Left colon (tissue), 2 donors: Measurements from ENCODE around the gene GBP6. TPM values are rescaled to one million over a fixed set of nuclear protein-coding genes. Genes with fewer than 3 reads are reported as not detected.
"Not testable (repeated sequence)": the region's sequence is repeated elsewhere in the genome, so short reads cannot be mapped to it uniquely, and the experiment has no call there.

Experiments used
- ATAC-seq: fragments of 200-7000 bp; cut with Tn5 transposase; one replicate; pipeline ENCODE4 v1.9.1; 2020; ENCODE audit warnings: mild to moderate bottlenecking, moderate library complexity
- DNase-seq, 2 donors: peaks; one replicate each; pipeline ENCODE4 v3.0.0-alpha.2; 2020
- intact Hi-C, 2 donors: fragments of 100-400 bp; cut with DNase I in 1 of 2; cut with micrococcal nuclease in 1 of 2; formaldehyde crosslinking; loops; one replicate each; pipeline versions ENCODE4 v1.11.2 to v1.14.0; 2022; cut with DNase I, micrococcal nuclease
- long read RNA-seq: library from polyadenylated mRNA; unstranded; transcript quantifications from one replicate; pipeline ENCODE4 v2.0.0, GENCODE V29; 2021
- total RNA-seq, 2 donors: library from RNA; stranded (reverse); fragmentation: NEBNext Ultra II Directional; extraction: Animal tissue kit (Norgen Biotek cat#: 25700); gene quantifications; one replicate each; pipeline ENCODE4 v1.2.1, GENCODE V29; 2021
- donor health status: DM: no; HTN: no; CAD: no.
- donor health status: DM: yes; HTN: yes; CAD: no.

GBP6 gene, protein sequence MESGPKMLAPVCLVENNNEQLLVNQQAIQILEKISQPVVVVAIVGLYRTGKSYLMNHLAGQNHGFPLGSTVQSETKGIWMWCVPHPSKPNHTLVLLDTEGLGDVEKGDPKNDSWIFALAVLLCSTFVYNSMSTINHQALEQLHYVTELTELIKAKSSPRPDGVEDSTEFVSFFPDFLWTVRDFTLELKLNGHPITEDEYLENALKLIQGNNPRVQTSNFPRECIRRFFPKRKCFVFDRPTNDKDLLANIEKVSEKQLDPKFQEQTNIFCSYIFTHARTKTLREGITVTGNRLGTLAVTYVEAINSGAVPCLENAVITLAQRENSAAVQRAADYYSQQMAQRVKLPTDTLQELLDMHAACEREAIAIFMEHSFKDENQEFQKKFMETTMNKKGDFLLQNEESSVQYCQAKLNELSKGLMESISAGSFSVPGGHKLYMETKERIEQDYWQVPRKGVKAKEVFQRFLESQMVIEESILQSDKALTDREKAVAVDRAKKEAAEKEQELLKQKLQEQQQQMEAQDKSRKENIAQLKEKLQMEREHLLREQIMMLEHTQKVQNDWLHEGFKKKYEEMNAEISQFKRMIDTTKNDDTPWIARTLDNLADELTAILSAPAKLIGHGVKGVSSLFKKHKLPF
- total RNA-seq, result not detected
- long read RNA-seq, result 0 reads

DNA sequence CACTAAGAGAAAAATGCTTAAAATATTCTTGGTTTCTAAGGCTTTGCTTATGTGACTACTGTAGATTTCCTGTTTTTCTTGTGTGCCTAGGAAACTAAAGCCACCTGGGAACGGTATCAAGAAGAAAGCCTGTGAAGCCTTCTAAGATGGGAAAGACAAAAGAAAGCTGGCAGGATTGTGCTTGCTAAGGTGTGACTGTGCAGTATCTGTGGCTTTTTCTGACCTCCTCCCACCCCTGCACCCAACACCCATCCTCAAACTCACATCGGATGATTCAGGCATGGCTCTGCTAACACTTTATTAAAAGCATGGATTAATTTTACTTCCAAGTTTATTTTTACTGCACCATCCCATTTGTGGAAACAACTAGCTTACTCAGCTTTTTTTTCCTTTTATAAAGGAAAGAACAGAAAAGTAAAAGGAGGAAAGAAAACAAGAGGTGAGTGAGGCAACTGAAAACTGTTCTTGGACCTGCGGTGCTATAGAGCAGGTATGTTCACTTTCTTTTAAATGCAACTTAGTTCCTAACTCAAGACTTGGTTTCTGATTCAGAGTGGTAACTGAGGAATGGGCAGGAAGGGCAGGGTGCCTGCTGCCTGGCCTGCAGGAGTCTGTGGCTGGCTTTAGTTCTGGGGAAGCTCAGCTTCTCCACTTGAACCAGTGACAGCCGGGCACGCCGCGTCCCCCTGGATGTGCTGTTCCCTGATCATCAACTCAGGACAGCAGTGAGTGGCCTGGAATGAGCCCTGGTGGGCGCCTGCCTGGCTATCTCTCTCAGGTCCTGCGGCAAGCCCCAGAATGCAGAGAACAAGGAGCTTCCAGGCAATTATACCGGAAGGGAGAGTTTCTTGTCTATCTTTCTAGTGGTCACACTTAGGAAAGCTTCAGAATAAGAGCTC is at the start of gene GBP6:
TSS of gene GBP6 (plus strand) at position 422 of the 899 bp plus-strand sequence. CDS start 4,493 bp downstream, outside the sequence.
- no peak for DNase-seq
- intact Hi-C loops, result no loop called here

DNA sequence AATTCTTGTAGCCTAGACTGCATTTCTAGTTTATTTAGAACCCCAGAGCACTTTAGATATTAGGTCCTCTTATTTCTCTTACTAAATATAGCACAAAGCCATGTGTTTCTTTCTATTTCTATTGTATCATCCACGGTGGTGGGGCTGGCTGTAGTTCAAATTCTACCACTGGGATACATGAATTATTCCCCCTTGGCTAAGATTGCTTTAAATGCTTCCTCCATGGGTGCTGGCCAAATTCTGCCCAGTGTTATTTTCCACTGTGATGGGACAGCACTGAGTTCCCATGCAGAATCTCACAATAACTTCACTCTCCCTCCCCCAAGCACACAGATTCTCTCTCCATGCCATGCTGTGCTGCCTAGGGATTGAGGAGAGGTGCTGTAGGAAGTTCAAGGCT is 41.5 kb upstream of the GBP6 start:
- DNase-seq (no peak), ATAC-seq (no peak)
- intact Hi-C loops, result no loop called here

More for the DNA sequence above, at the start of gene GBP6:
- ATAC-seq, result no peak

DNA sequence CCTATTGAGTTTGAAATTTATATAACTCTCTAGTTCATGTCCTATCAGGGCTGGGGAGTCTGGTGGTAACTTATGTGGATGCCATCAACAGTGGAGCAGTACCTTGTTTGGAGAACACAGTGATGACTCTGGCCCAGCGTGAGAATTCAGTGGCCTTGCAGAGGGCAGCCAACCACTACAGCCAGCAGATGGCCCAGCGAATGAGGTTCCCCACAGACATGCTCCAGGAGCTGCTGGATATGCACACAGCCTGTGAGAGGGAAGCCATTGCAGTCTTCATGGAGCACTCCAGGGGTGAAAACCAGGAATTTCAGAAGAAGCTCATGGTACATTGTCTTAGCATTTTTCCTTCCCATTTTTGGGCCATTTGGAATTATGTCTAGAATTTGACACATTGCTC is 32.0 kb upstream of the GBP6 start:
- ATAC-seq (no peak), DNase-seq (no peak)
- intact Hi-C loops, result no loop called here

DNA sequence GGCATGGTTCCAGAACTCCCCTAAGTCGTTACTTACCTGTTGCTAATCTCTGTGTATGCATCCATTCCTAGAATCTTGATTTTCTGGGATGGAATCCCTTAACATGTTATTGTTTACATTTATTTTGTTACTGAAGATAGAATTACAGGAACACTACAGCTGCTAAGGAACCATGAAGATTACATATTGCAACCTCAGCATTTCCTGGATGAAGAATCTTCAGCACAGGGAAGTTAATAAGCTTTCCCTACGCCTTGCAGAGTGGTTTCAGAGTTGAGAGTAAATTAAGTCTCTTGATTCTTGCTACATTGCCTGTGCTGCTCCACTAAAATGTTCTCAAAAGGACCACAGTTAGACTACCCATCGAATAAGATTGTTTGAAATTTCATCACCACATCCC is 31.4 kb upstream of the GBP6 start:
- intact Hi-C loops, result no loop called here
- DNase-seq, result no peak
- no peak for ATAC-seq

DNA sequence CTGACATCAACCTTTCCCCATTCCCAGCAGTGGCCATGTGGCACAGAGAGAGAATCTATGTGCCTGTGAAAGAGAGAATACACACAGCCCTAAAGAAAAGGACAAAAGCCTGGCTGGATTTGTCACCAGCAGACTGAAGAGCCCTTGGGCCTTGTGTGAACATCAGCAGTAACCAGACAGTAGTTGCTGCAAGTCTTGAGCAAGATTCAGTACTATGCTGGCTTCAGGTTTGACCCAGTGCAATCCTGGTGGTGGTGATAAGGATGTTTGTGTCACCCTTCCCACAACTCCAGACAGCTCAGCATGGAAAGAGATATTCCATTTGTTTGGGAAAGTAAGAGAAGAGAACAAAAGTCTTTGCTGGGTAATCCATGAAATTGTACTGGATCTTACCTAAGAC is 28.4 kb upstream of the GBP6 start:
- DNase-seq (no peak), ATAC-seq (no peak)
- intact Hi-C loops, result no loop called here

DNA sequence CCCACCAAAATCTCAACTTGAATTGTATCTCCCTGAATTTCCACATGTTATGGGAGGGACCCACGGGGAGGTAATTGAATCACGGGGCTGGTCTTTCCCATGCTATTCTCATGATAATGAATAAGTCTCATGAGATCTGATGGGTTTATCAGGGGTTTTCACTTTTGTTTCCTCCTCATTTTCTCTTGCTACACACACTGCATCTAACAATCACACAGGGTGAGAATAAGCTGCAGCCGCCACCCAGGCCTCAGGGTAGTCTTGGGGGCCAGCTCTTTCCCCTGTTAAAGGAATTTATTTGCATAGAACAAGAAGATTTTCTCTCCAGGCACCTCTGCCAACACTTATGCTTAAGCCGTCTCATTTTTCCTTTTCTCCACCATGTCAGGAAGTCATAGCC is 26.0 kb upstream of the GBP6 start:
- DNase-seq, result no peak
- intact Hi-C loops, result no loop called here
- ATAC-seq, result no peak

DNA sequence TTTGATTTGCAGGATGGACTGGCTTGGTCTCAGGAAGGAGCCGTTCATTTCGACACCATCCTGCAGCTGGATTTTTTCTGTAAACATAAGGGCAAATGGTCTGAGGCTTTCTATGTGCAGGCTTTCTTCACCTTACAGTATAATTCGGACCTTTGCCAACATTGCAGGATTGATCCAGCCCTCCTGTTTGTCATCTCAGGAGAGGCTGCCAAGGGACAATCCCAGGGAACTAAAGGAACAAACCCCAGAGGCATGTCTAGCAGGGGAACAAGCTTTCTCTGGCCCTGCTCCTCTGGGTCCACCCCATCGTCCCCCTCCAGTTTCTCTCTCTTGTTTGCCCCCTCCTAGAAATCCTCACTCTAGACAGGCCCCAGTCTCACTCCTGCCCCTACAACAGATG is 24.8 kb upstream of the GBP6 start:
- intact Hi-C loops, result no loop called here
- no peak for ATAC-seq

DNA sequence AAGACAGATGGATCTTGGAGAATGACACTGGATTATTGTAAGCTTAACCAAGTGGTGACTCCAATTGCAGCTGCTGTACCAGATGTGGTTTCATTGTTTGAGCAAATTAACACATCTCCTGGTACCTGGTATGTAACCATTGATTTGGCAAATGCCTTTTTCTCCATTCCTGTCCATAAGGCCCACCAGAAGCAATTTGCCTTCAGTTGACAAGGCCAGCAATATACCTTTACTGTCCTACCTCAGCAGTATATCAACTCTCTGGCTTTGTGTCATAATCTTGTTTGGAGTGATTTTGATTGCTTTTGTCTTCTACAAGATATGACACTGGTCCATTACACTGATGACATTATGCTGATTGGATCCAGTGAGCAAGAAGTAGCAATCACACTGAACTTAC is 18.4 kb upstream of the GBP6 start:
- ATAC-seq, DNase-seq, intact Hi-C loops: not testable (repeated sequence)

More for the DNA sequence above, 24.8 kb upstream of the GBP6 start:
- no peak for DNase-seq

DNA sequence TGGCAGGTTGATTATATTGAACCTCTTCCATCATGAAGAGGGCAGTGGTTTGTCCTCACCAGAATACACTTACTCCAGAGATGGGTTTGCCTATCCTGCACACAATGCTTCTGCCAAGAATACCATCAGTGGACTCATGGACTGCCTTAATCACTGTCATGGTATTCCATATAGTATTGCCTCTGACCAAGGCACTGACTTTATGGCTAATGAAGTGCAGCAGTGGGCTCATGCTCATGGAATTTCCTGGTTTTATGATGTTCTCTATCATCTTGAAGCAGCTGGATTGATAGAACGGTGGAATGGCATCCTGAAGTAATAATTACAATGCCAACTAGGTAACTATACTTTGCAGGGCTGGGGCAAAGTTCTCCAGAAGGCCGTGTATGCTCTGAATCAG is 16.6 kb upstream of the GBP6 start:
- ATAC-seq (no peak), DNase-seq (no peak)
- intact Hi-C loops, result no loop called here

DNA sequence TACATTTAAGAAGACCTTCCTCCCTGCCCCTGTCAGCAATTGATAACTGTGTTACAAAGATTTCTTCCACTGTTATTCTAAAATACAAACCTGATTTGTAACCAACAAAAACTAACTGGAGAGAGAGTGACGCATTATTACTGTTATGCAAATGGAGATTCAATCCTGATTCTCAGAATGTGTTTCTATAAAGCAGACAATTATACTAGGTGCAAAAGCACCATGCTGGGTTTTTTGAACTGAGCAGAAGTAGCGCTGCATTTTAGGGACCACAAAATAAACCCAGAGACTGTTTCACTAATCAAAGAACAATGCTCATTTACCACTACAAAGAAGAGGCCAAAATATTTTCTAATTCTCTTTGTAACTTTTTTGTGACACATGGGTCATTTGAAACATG is 13.6 kb upstream of the GBP6 start:
- DNase-seq (no peak), ATAC-seq (no peak)
- intact Hi-C loops, result no loop called here

DNA sequence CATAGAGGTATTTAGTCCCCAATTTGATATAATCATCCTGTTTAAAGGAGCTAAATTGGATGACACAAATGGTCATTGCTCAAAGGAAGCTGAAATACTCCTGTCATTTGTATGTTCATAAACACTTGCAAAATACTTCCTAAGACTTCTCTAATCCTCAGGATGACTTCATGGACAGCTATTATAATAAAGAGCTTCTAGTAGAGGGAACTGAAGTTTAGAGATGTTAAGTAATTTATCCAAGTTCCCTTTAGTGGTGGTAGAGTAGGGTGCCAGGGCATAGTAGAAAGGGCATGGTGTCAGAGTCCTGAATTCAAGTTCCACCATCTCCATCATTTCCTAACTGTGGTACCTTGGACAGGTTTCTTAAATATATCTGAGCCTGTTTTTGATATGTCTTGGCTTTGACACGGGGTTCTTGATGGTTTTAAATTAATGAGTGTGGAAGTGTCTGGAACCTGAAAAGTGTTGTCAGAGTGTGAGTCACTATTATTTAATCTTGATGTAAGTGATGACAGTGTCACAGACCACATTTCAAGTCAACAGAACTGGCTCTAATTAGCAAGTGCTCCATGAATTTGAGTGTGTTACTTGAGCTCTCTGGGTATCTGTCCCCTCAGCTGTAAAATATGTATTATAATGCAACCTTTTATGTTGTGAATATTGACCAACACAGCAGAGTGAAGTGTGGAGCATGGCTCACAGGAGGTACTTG is 12.1 kb upstream of the GBP6 start:
- intact Hi-C loops, result no loop called here
- DNase-seq (no peak), ATAC-seq (no peak)

DNA sequence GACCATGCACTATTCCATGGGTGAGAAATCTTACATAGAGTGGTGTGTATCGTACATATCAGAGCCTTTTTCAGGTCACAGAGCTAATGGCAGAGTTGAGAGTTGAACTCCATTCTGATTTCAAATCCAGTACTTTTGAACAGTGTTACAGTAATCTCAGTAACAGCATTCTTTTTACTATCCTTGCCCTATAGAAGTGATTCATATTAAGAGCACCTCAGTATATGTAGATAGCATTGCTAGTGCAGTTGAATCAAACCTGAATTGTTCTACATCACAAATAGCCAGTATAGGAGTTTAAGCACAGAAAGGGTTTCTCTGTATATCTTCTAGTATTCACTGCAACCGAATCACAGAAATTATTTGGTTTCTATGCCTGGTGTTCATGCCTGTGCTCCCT is 11.4 kb upstream of the GBP6 start:
- intact Hi-C loops, result no loop called here
- ATAC-seq (no peak), DNase-seq (no peak)

DNA sequence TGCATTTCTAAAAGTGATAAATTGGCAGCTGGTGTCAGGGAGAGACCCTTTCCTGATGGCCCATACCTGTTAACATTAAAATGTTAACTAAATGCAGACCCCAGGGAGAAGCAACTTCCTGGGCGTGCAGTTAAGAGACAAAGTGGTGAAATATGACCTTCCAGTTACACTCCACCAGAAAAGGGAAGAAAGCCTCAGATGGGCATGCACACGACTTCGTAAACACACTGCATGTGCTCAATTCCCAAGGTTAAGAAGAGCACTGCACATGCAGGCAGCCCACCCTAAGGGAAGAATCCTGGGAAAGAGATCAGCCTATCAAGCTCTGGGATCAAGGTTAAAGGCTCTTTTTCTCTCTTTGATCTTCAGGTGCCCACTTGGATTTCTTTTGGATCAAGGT is 9.7 kb upstream of the GBP6 start:
- DNase-seq, result no peak
- ATAC-seq, result no peak
- intact Hi-C loops, result no loop called here

DNA sequence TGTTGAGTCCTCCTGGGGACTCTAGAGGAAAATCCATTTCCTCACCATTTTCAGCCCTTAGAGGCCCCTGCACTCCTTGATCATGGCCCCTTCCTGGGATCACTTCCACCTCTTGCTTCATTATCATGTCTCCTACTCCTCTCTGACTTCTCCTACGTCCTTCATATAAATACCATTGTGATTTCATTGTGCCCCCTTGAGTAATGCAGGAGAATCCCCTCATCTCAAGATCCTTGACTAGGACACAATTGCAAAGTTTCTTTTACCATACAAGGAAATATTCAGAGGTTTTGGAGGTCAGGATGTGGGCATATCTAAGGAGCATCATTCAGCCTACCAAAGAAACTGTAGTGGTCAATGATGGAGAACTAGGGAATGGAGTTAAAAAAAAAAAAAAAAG is 8.8 kb upstream of the GBP6 start:
- ATAC-seq (no peak), DNase-seq (no peak)
- intact Hi-C loops, result loop anchor here in 1 of 2 donors (5.0 kb wide), 1 partner anchor 358 kb away; no protein-coding TSS in a partner anchor

DNA sequence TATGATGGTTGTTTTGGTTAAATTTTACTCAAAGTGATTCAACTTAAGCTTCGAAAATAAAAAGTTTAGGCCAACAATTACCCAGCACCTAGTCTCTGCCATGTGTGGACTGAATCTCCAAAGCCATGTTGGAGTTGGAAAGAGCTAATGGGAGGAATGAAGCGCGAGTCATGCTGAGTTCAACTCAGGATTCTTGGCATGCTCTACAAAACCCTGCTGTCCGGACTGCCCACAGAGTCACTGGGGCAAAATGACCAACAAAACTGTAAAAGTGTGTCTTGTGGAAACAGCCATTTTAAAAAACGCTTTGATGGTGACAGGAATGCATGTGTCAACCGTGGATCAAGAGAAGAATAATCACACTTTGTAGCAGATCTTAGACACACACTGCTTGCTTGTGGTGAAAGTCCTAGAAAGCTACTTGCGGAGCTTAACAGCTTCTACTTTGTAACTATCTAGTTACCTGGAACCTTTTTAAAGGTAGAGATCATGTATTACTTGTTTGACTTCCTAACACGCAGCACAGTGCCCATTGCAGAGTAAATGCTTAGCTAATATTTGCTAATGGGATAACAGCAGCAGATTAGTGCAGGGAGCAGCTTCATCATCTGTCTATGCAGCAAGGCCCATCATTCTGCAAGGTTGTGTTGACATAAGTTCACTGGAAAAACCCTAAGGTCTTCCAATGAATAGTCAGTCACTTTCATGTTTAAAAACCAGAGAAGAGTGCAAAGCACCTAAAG is 7.0 kb upstream of the GBP6 start:
- intact Hi-C loops, result loop anchor here in 1 of 2 donors (5.0 kb wide), 1 partner anchor 360 kb away; no protein-coding TSS in a partner anchor
- ATAC-seq (no peak), DNase-seq (no peak)

DNA sequence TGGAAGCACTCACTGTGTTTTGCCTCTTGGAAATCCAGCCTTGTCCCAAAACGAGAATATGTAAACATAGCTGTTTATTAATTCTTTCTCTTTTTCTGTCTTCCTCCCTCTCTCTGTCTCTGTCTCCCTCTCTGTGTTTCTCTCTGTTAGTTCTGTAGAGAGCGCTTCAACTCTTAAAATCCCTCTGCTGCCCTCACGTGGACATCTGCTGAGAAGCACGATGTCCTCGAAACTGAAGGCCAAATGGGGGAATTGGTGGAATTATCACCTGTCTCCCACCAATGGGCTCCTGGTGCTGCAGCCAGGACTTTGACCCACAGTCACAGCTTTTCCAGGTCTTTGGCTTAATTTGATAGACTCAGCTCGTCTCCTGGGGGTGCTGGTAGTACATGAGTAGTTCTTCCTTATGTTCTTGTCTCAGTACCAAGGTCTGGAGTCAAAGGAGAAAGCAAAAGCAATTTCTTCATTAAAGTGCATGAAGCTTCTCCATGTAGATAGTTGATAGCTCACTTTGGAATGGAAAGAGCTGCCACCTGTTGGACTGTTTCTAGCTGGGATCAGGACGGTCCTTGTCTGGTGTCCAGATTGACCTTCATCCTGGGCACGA is 5.5 kb upstream of the GBP6 start:
- intact Hi-C loops, result loop anchor here in 1 of 2 donors (2.0 to 5.0 kb wide), 2 partner anchors 272 to 361 kb away; no protein-coding TSS in a partner anchor
- DNase-seq (peak; percentile 63 to 90), ATAC-seq (peak; percentile 87)

DNA sequence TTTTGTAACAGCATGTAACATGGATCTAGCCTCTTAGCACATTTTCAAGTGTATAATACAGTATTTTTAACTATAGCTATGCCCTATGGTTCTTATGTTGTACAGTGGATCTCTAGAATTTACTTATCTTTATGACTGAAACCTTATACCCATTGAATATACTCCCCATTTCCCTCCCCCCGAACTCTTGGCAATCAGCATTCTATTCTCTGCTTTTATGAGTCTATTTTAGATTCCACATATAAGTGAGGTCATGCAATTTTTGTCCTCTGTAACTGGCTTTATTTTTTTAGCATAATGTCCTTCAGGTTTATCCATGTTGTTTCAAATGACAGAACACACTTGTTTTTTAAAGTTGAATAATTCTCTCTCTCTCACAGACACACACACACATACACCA is 3.1 kb upstream of the GBP6 start:
- intact Hi-C loops, result no loop called here
- ATAC-seq (no peak), DNase-seq (no peak)

DNA sequence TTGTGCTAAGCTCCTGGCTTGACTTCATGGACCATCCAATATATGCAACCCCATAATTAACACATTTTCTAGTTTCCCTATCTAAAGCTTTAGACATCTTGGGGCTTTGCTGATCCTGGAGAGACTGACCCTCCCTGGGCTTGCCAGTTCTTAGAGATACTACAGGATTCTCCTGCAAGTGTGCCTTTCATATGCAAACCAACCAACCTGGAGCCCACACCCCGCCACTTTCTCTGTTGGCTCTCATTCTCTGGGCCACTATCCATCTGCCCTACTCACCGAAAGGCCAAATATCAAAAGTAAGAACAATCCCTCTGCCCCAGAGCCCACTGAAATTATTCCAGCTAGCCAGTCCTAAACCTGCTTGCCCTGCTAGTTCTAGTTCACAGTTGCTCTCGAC is 2.2 kb upstream of the GBP6 start:
- ATAC-seq (no peak), DNase-seq (no peak)
- intact Hi-C loops, result no loop called here
